HepG2 (cell line): Measurements from ENCODE around the gene SMCO4. TPM values are rescaled to one million over a fixed set of nuclear protein-coding genes. Genes with fewer than 3 reads are reported as not detected.

Experiments used
- ARNT2 ChIP-seq: sonication (generic); formaldehyde crosslinking; IDR thresholded peaks from 2 replicates; pipeline ENCODE4 v1.8.0; 2022; ENCODE audit warnings: mild to moderate bottlenecking, low read depth, missing genetic modification reagents, moderate library complexity
- EP300 ChIP-seq, 3 experiments: sonication (generic) in 1 of 3; formaldehyde crosslinking in 1 of 3; IDR thresholded peaks; 2 replicates each; pipeline versions ENCODE4 v1.5.1 to v1.6.1; 2011 to 2020; ENCODE audit warnings: low read depth in 2 of 3, low read length in 2 of 3, borderline replicate concordance in 1 of 3, improper control_type of control experiment in 1 of 3, mild to moderate bottlenecking in 1 of 3, missing genetic modification reagents in 1 of 3, moderate library complexity in 1 of 3
- ETV6 ChIP-seq: sonication (generic); formaldehyde crosslinking; conservative IDR thresholded peaks from 2 replicates; pipeline ENCODE4 v1.4.0; 2020; ENCODE audit warnings: missing genetic modification reagents
- FOSL2 ChIP-seq: sonication (generic); formaldehyde crosslinking; IDR thresholded peaks from 2 replicates; pipeline ENCODE4 v1.4.0; 2020; ENCODE audit warnings: missing genetic modification reagents
- KLF15 ChIP-seq: sonication (generic); formaldehyde crosslinking; IDR thresholded peaks from 2 replicates; pipeline ENCODE4 v1.8.1; 2023; ENCODE audit warnings: borderline replicate concordance, mild to moderate bottlenecking, inconsistent platforms, missing genetic modification reagents, mixed read lengths
- NFATC3 ChIP-seq: sonication (generic); formaldehyde crosslinking; IDR thresholded peaks from 2 replicates; pipeline ENCODE4 v1.5.1; 2020; ENCODE audit warnings: mild to moderate bottlenecking, missing genetic modification reagents
- NPAS2 ChIP-seq: sonication (generic); formaldehyde crosslinking; IDR thresholded peaks from 2 replicates; pipeline ENCODE4 v1.8.0; 2022; ENCODE audit warnings: mild to moderate bottlenecking, missing genetic modification reagents, borderline replicate concordance
- POGZ ChIP-seq: sonication (generic); formaldehyde crosslinking; IDR thresholded peaks from 2 replicates; pipeline ENCODE4 v1.4.0; 2020; ENCODE audit warnings: mild to moderate bottlenecking, missing genetic modification reagents
- RNF2 ChIP-seq: fragments of 450-650 bp; conservative IDR thresholded peaks from 2 replicates; pipeline ENCODE4 v1.6.1; 2016; ENCODE audit warnings: low read depth
- ZNF432 ChIP-seq: sonication (generic); formaldehyde crosslinking; IDR thresholded peaks from 2 replicates; pipeline ENCODE4 v1.5.0; 2020; ENCODE audit warnings: missing genetic modification reagents, mild to moderate bottlenecking, borderline replicate concordance
- ZNF713 ChIP-seq: sonication (generic); formaldehyde crosslinking; IDR thresholded peaks from 2 replicates; pipeline ENCODE4 v1.4.0; 2020; ENCODE audit warnings: mild to moderate bottlenecking, missing genetic modification reagents
- ZNF747 ChIP-seq: sonication (generic); formaldehyde crosslinking; IDR thresholded peaks from 2 replicates; pipeline ENCODE4 v1.8.1; 2023; ENCODE audit warnings: missing genetic modification reagents, mild to moderate bottlenecking, borderline replicate concordance
- ZSCAN25 ChIP-seq: sonication (generic); formaldehyde crosslinking; IDR thresholded peaks from 2 replicates; pipeline ENCODE4 v1.8.0; 2022; ENCODE audit warnings: mild to moderate bottlenecking, missing genetic modification reagents
- polyA plus RNA-seq, 8 experiments: library from polyadenylated mRNA; depleted of rRNA in 3 of 8; stranded (reverse) in 7 of 8; unstranded in 1 of 8; fragments of >200 nt; fragmentation: Illumina TruSeq in 4 of 8; extraction: Trizol in 4 of 8; gene quantifications; 2 replicates each; pipeline versions ENCODE4 v1.2.1 to v1.2.3, GENCODE V29; 2011 to 2016; ENCODE audit warnings: low read depth in 4 of 8, missing spikeins in 1 of 8, mixed read lengths in 1 of 8; ENCODE audit not compliant: insufficient read depth in 1 of 8
- total RNA-seq, 5 experiments: library from RNA; depleted of rRNA; stranded (reverse); fragments of >200 nt; fragmentation: Illumina TruSeq; extraction: Trizol; gene quantifications; 2 replicates each; pipeline ENCODE4 v1.2.3, GENCODE V29; 2016; ENCODE audit warnings: low read depth in 1 of 5
- TF ChIP-seq, protein P1 (sequence below): sonication (generic); formaldehyde crosslinking; IDR thresholded peaks from 2 replicates; pipeline ENCODE4 v1.8.1; 2023; ENCODE audit warnings: mild to moderate bottlenecking, missing genetic modification reagents

The SMCO4 gene
- total and polyA plus RNA-seq, 2 of the 13 experiments (the other 11 are each of a cell fraction or from before 2014, with no cell fraction given) = 10.6 to 28.5 TPM

DNA sequence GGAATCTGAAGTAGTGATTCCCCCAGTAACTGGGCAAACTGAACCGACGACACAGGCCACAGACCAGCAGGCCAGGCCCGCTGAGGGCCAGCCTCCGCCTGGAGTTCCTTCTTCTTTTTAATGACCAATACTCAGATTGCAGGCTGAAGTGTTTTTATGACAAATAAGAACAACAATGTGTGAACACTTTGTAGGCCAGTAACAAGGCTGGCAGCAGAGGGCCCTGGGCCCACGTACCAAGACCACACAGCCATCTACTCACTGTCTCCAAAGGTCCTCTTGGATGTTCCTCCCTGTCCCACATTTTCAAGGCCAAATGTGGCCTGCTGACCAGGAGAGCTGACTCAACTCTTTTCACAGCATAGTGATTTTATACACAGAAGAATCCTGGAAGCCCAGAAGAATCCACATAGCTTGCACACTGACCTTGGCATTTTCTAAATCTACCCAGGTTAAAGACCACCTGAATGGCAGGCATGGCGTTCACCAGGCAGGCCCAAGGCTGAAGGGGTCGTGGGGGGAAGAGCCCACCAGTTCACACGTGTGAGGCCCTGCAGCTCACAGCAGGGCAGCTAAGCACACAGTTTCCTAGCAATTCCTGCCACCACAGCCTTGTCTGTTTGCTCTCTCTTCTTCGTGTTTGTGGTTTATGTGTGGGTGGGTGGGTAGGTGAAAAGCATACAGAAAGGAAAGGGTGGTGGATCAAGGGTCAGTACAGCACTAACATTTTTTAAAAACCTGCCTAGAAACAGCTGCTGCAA lies 13.3 kb downstream of the SMCO4 start (continued):
- TF ChIP-seq EP300 (IDR thresholded peaks at IDR 0.05; ENCODE audit: low read depth in 2 of 2, low read length in 2 of 2) (peak; percentile 55 to 59; a peak in 2 of 4 replicates), EP300 (CRISPR knock-in tag; IDR thresholded peaks at IDR 0.05; ENCODE audit: borderline replicate concordance) (peak; percentile 15; the same call in 1 of the 2 replicates), NPAS2 (CRISPR knock-in tag) (no peak), RNF2 (no peak), KLF15 (CRISPR knock-in tag) (no peak), ETV6 (CRISPR knock-in tag) (no peak), NFATC3 (CRISPR knock-in tag) (no peak), ARNT2 (CRISPR knock-in tag) (no peak), POGZ (CRISPR knock-in tag) (peak; percentile 11; the same call in 1 of the 2 replicates), ZSCAN25 (CRISPR knock-in tag) (0 out of 2 replicates have a peak, but pooled peaks have one; percentile 4), ZNF713 (CRISPR knock-in tag) (no peak), ZNF432 (CRISPR knock-in tag) (no peak), ZNF747 (CRISPR knock-in tag) (no peak), FOSL2 (no peak)
- TF ChIP-seq, protein P1, sequence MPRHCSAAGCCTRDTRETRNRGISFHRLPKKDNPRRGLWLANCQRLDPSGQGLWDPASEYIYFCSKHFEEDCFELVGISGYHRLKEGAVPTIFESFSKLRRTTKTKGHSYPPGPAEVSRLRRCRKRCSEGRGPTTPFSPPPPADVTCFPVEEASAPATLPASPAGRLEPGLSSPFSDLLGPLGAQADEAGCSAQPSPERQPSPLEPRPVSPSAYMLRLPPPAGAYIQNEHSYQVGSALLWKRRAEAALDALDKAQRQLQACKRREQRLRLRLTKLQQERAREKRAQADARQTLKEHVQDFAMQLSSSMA (CRISPR knock-in tag) = no peak
